Pancreas (tissue), 10 donors: ENCODE measurements around the gene USP34. TPM values are rescaled to one million over a fixed set of nuclear protein-coding genes. Genes with fewer than 3 reads are reported as not detected.

ENCODE experiments used
- ATAC-seq, 4 donors: fragments of 200-7000 bp; cut with Tn5 transposase; one replicate each; pipeline versions ENCODE4 v1.8.0 to v1.9.1; 2020; ENCODE audit warnings: mild to moderate bottlenecking in 4 of 4, moderate library complexity in 4 of 4
- DNase-seq, 6 donors: peaks; one replicate each; pipeline ENCODE4 v3.0.0-alpha.2; 2020
- FAIRE-seq: peaks from 2 replicates; lab custom pipeline; 2012; peaks lifted over from hg19 to GRCh38; lab: Jason Lieb, UNC
- H3K27ac ChIP-seq, 4 donors: fragments of 200-600 bp; sonication (generic); 1 replicate in 3 of 4; 2 replicates in 1 of 4; pipeline versions ENCODE4 v1.5.0 to v1.8.0; 2020
- H3K27me3 ChIP-seq, 4 donors: fragments of 200-600 bp; one replicate each; pipeline ENCODE4 v1.8.0; 2021
- H3K36me3 ChIP-seq, 3 donors: fragments of 200-600 bp; sonication (generic) in 1 of 3; one replicate each; pipeline versions ENCODE4 v1.5.0 to v1.8.0; 2020 to 2021
- H3K4me1 ChIP-seq, 3 donors: fragments of 200-600 bp; one replicate each; pipeline ENCODE4 v1.8.0; 2021
- H3K4me3 ChIP-seq, 4 donors: fragments of 200-600 bp; sonication (generic) in 2 of 4; one replicate each; pipeline versions ENCODE4 v1.5.0 to v1.8.0; 2020 to 2021
- H3K9me3 ChIP-seq, 4 donors: fragments of 200-600 bp; one replicate each; pipeline ENCODE4 v1.8.0; 2021
- CTCF ChIP-seq, 4 donors: fragments of 200-600 bp; sonication (generic) in 3 of 4; IDR thresholded peaks; one replicate each; pipeline versions ENCODE4 v1.5.0 to v1.8.0; 2021; ENCODE audit warnings: antibody characterized with exemption in 4 of 4
- WGBS, 2 donors: extraction: QIAGEN DNeasy Blood & Tissue Kit; methylation state at CpG; one replicate each; pipeline ENCODE4 v1.1.7; 2013; 5-methylcytosine and 5-hydroxymethylcytosine counted together
- intact Hi-C, 3 donors: fragments of 100-400 bp; cut with DNase I; formaldehyde crosslinking; loops; one replicate each; pipeline versions ENCODE4 v1.11.1 to v1.14.2; 2022
- polyA plus RNA-seq, 2 donors: library from polyadenylated mRNA; stranded (reverse); fragments of 200-250 nt; gene quantifications; one replicate each; pipeline ENCODE4 v1.2.3, GENCODE V29; 2013
- total RNA-seq, 6 donors: library from RNA; stranded (reverse); fragmentation: NEBNext Ultra II Directional in 4 of 6; extraction: Animal tissue kit (Norgen Biotek cat#: 25700) in 4 of 6; gene quantifications; one replicate each; pipeline versions ENCODE4 v1.2.1 to v1.2.4, GENCODE V29; 2021 to 2023
- donor health status: healthy with polysubstance abuse.
- donor health status: DM: no; HTN: no; CAD: no; lungs with moderate emphysema.
- donor health status: DM: no; HTN: no; CAD: no.
- donor health status: control.
- donor health status: control.
- donor health status: Bipolar disorder and iron deficiency.
- donor health status: DM: yes; HTN: yes; CAD: no.
- donor health status: DM: no; HTN: no; CAD: no.
- donor health status: DM: no; HTN: no; CAD: no.
- donor health status: DM: yes; HTN: yes; CAD: no.

The USP34 gene
- total and polyA plus RNA-seq, 8 donors: 30.0 to 58.9 (median 45.1) TPM

- Histone ChIP-seq H3K36me3 (peaks cover 0 to 27% (median under 1%) of the 10 kb centered on the region in 3 donors), H3K9me3 (no peaks in the 10 kb centered on the region), H3K27ac (no peak overlapping the region), H3K27me3 (no peaks in the 10 kb centered on the region), H3K4me1 (no peaks in the 10 kb centered on the region), H3K4me3 (no peak overlapping the region)
- no peak for TF ChIP-seq CTCF (IDR thresholded peaks at IDR 0.05)
- FAIRE-seq (no peak), ATAC-seq (no peak), DNase-seq (no peak)
- intact Hi-C loops: no loop called here
- 89 to 92% methylated on average over 2 of the region's 2 CpGs for WGBS, 2 donors
Measured at GRCh38 chr2:61379521-61379920, 91.4 kb downstream of the USP34 start.

- no peak for DNase-seq
- peaks cover 0 to 31% (median 2%) of the 10 kb centered on the region in 3 donors for H3K36me3 ChIP-seq
- 96 to 99% methylated on average over 5 of the region's 5 CpGs for WGBS, 2 donors
- no peak for ATAC-seq
- intact Hi-C loops: no loop called here
- TF ChIP-seq CTCF (IDR thresholded peaks at IDR 0.05): no peak
- H3K27me3 ChIP-seq: no peaks in the 10 kb centered on the region
- H3K27ac ChIP-seq: no peak overlapping the region
- H3K4me3 ChIP-seq: no peak overlapping the region
- no peak for FAIRE-seq
- no peaks in the 10 kb centered on the region for H3K9me3 ChIP-seq
- no peaks in the 10 kb centered on the region for H3K4me1 ChIP-seq
Measured at GRCh38 chr2:61378281-61378680, 92.6 kb downstream of the USP34 start.

GRCh38 chr2:61377046-61377445 is 93.8 kb downstream of the USP34 start:
- 0 to 57% methylated on average over 1 of the region's 1 CpG for WGBS, 2 donors
- intact Hi-C loops: no loop called here
- no peak for TF ChIP-seq CTCF (IDR thresholded peaks at IDR 0.05)
- DNase-seq (no peak), ATAC-seq (no peak), FAIRE-seq (no peak)
- Histone ChIP-seq H3K4me3 (no peak overlapping the region), H3K27ac (no peak overlapping the region), H3K36me3 (peaks cover 0 to 31% (median 2%) of the 10 kb centered on the region in 3 donors), H3K27me3 (no peaks in the 10 kb centered on the region), H3K4me1 (no peaks in the 10 kb centered on the region), H3K9me3 (no peaks in the 10 kb centered on the region)

GRCh38 chr2:61376211-61376610 is 94.7 kb downstream of the USP34 start:
- Histone ChIP-seq H3K36me3 (peaks cover 0 to 31% (median 2%) of the 10 kb centered on the region in 3 donors), H3K27me3 (no peaks in the 10 kb centered on the region), H3K4me1 (no peaks in the 10 kb centered on the region), H3K4me3 (no peak overlapping the region), H3K27ac (no peak overlapping the region), H3K9me3 (no peaks in the 10 kb centered on the region)
- intact Hi-C loops: no loop called here
- WGBS, 2 donors: 97 to 99% methylated on average over 4 of the region's 4 CpGs
- TF ChIP-seq CTCF (IDR thresholded peaks at IDR 0.05): no peak
- FAIRE-seq (no peak), ATAC-seq (no peak), DNase-seq (no peak)

- peaks cover 0 to 23% (median 2%) of the 10 kb centered on the region in 3 donors for H3K36me3 ChIP-seq
- H3K4me3 ChIP-seq: no peak overlapping the region
- no peak for DNase-seq
Measured at GRCh38 chr2:61371027-61371426, 99.9 kb downstream of the USP34 start.

More at GRCh38 chr2:61371027-61371426, 99.9 kb downstream of the USP34 start:
- no peaks in the 10 kb centered on the region for H3K9me3 ChIP-seq
- H3K27ac ChIP-seq: no peak overlapping the region
- no peaks in the 10 kb centered on the region for H3K4me1 ChIP-seq
- intact Hi-C loops: no loop called here
- TF ChIP-seq CTCF (IDR thresholded peaks at IDR 0.05): no peak
- ATAC-seq (no peak), FAIRE-seq (no peak)
- H3K27me3 ChIP-seq: no peaks in the 10 kb centered on the region
